Mucosa of descending colon (tissue), 3 donors: ENCODE measurements around the gene EHBP1L1. TPM values are rescaled to one million over a fixed set of nuclear protein-coding genes. Genes with fewer than 3 reads are reported as not detected.

ENCODE experiments used
- ATAC-seq: fragments of 200-7000 bp; cut with Tn5 transposase; one replicate; pipeline ENCODE4 v1.9.1; 2020; ENCODE audit warnings: mild to moderate bottlenecking, moderate library complexity
- DNase-seq, 3 donors: peaks; one replicate each; pipeline ENCODE4 v3.0.0-alpha.2; 2020
- H3K36me3 ChIP-seq: fragments of 200-600 bp; one replicate; pipeline ENCODE4 v1.8.0; 2021; ENCODE audit warnings: low read depth, mild to moderate bottlenecking
- H3K4me1 ChIP-seq: fragments of 200-600 bp; one replicate; pipeline ENCODE4 v1.8.0; 2021; ENCODE audit warnings: low read depth, mild to moderate bottlenecking
- H3K4me3 ChIP-seq: fragments of 200-600 bp; one replicate; pipeline ENCODE4 v1.8.0; 2021; ENCODE audit warnings: mild to moderate bottlenecking
- H3K9me3 ChIP-seq: fragments of 200-600 bp; one replicate; pipeline ENCODE4 v1.8.0; 2021; ENCODE audit warnings: mild to moderate bottlenecking
- intact Hi-C, 2 donors: fragments of 100-400 bp; cut with DNase I in 1 of 2; cut with micrococcal nuclease in 1 of 2; formaldehyde crosslinking; loops; one replicate each; pipeline versions ENCODE4 v1.11.0 to v1.11.1; 2022; cut with DNase I, micrococcal nuclease
- total RNA-seq, 3 donors: library from RNA; stranded (reverse); fragmentation: NEBNext Ultra II Directional in 2 of 3; extraction: Animal tissue kit (Norgen Biotek cat#: 25700) in 2 of 3; gene quantifications; one replicate each; pipeline versions ENCODE4 v1.2.1 to v1.2.4, GENCODE V29; 2021 to 2023
- TF ChIP-seq, protein P1 (sequence below): fragments of 200-600 bp; IDR thresholded peaks from one replicate; pipeline ENCODE4 v1.8.0; 2022; ENCODE audit warnings: antibody characterized with exemption, mild to moderate bottlenecking
- donor health status: DM: no; HTN: no; CAD: no; lungs with moderate emphysema.
- donor health status: DM: no; HTN: no; CAD: no.
- donor health status: DM: no; HTN: yes; CAD: no.

The EHBP1L1 gene
- total RNA-seq, 3 donors from 2014 or later = 65.8 to 208 (median 65.9) TPM

GRCh38 chr11:65593518-65594414 lies 17.9 kb downstream of the EHBP1L1 start:
- H3K4me3 ChIP-seq = no peak overlapping the region
- intact Hi-C loops = loop anchor here in 1 of 2 donors (10.0 kb wide), 1 partner anchor 59 kb away; no protein-coding TSS in a partner anchor
- TF ChIP-seq, protein P1, sequence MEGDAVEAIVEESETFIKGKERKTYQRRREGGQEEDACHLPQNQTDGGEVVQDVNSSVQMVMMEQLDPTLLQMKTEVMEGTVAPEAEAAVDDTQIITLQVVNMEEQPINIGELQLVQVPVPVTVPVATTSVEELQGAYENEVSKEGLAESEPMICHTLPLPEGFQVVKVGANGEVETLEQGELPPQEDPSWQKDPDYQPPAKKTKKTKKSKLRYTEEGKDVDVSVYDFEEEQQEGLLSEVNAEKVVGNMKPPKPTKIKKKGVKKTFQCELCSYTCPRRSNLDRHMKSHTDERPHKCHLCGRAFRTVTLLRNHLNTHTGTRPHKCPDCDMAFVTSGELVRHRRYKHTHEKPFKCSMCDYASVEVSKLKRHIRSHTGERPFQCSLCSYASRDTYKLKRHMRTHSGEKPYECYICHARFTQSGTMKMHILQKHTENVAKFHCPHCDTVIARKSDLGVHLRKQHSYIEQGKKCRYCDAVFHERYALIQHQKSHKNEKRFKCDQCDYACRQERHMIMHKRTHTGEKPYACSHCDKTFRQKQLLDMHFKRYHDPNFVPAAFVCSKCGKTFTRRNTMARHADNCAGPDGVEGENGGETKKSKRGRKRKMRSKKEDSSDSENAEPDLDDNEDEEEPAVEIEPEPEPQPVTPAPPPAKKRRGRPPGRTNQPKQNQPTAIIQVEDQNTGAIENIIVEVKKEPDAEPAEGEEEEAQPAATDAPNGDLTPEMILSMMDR = no peak
- DNase-seq (peak in 2 of 3 donors; percentile 57 to 64), ATAC-seq (no peak)
- no peaks in the 10 kb centered on the region for H3K9me3 ChIP-seq
- peaks cover 21% of the 10 kb centered on the region for H3K4me1 ChIP-seq
- H3K36me3 ChIP-seq = peaks cover 11% of the 10 kb centered on the region

- Histone ChIP-seq H3K36me3 (peaks cover 11% of the 10 kb centered on the region), H3K4me3 (no peak overlapping the region), H3K4me1 (peaks cover 21% of the 10 kb centered on the region), H3K9me3 (no peaks in the 10 kb centered on the region)
- no peak for ATAC-seq
- intact Hi-C loops = loop anchor here in 1 of 2 donors (10.0 kb wide), 1 partner anchor 60 kb away; no protein-coding TSS in a partner anchor
- TF ChIP-seq, protein P1 = no peak
- no peak for DNase-seq
These were observed 19.3 kb downstream of the EHBP1L1 start for GRCh38 chr11:65595131-65595530.

- Histone ChIP-seq H3K4me3 (no peak within 1 kb of the TSS), H3K36me3 (peaks cover 11% of the 10 kb centered on the region), H3K9me3 (no peaks in the 10 kb centered on the region), H3K4me1 (peaks cover 21% of the 10 kb centered on the region)
- TF ChIP-seq, protein P1 = no peak
- ATAC-seq = peak; percentile 32
- intact Hi-C loops = loop anchor here in 1 of 2 donors (10.0 kb wide), 1 partner anchor 61 kb away; no protein-coding TSS in a partner anchor
- peak in 1 of 3 donors; percentile 63 for DNase-seq
These were observed 19.9 kb downstream of the EHBP1L1 start, which contains the start of gene KCNK7 for GRCh38 chr11:65595543-65596281. KCNK7 (minus strand) TSS chr11:65595800; CDS start chr11:65595772, 28 bp downstream.

- Histone ChIP-seq H3K4me3 (no peak overlapping the region), H3K4me1 (peaks cover 20% of the 10 kb centered on the region), H3K9me3 (no peaks in the 10 kb centered on the region), H3K36me3 (peaks cover 11% of the 10 kb centered on the region)
- intact Hi-C loops = loop anchor here in 1 of 2 donors (10.0 kb wide), 1 partner anchor 62 kb away; no protein-coding TSS in a partner anchor
- no peak for DNase-seq
- TF ChIP-seq, protein P1 = no peak
- ATAC-seq = no peak
These were observed 20.7 kb downstream of the EHBP1L1 start for GRCh38 chr11:65596520-65596919.

GRCh38 chr11:65598258-65598699 lies 22.4 kb downstream of the EHBP1L1 start:
- no peaks in the 10 kb centered on the region for H3K9me3 ChIP-seq
- H3K4me1 ChIP-seq = peaks cover 12% of the 10 kb centered on the region
- H3K4me3 ChIP-seq = no peak overlapping the region
- H3K36me3 ChIP-seq = peaks cover 11% of the 10 kb centered on the region
- ATAC-seq (no peak), DNase-seq (no peak)
- intact Hi-C loops = loop anchor here in 1 of 2 donors (10.0 kb wide), 1 partner anchor 63 kb away; no protein-coding TSS in a partner anchor
- TF ChIP-seq, protein P1 = no peak
